SU-DHL-6 (cell line): ENCODE data around the gene GALNT10.

Experiments
- H2AFZ ChIP-seq: fragments of 200-600 bp; sonication (generic); 2 replicates; pipeline ENCODE4 v1.6.1; 2014; ENCODE audit warnings: low read depth, mild to moderate bottlenecking, moderate library complexity, mixed read lengths, antibody characterized with exemption, low read length; ENCODE audit not compliant: severe bottlenecking
- H3F3A ChIP-seq: fragments of 200-600 bp; shearing (Covaris generic); 2 replicates; pipeline ENCODE4 v1.6.0; 2016; ENCODE audit warnings: antibody characterized with exemption, mild to moderate bottlenecking; ENCODE audit not compliant: insufficient read depth
- H3K27ac ChIP-seq: fragments of 200-600 bp; sonication (generic); 2 replicates; pipeline ENCODE4 v1.5.1; 2016; ENCODE audit warnings: low read depth, mild to moderate bottlenecking, low read length, moderate library complexity, mixed read lengths
- H3K27me3 ChIP-seq: fragments of 200-600 bp; sonication (generic), shearing (Covaris generic); 2 replicates; pipeline ENCODE4 v1.6.0; 2014; ENCODE audit warnings: mild to moderate bottlenecking, low read length
- H3K36me3 ChIP-seq: fragments of 200-600 bp; sonication (generic); 2 replicates; pipeline ENCODE4 v1.6.1; 2014; ENCODE audit warnings: mild to moderate bottlenecking, low read length, mixed read lengths
- H3K4me2 ChIP-seq: fragments of 300-600, 200-600 bp; shearing (Covaris generic), sonication (generic); 2 replicates; pipeline ENCODE4 v1.6.0; 2014; ENCODE audit warnings: low read length, low read depth, mild to moderate bottlenecking; ENCODE audit not compliant: poor library complexity, severe bottlenecking
- H3K4me3 ChIP-seq: fragments of 200-600 bp; sonication (generic); 2 replicates; pipeline ENCODE4 v1.5.1; 2014; ENCODE audit warnings: antibody characterized with exemption, low read length, mild to moderate bottlenecking, mixed read lengths; ENCODE audit not compliant: insufficient read depth, poor library complexity, severe bottlenecking
- H3K79me2 ChIP-seq: fragments of 200-600 bp; sonication (generic); 2 replicates; pipeline ENCODE4 v1.6.1; 2014; ENCODE audit warnings: mild to moderate bottlenecking, low read length, moderate library complexity; ENCODE audit not compliant: insufficient read depth
- H3K9ac ChIP-seq: fragments of 200-600 bp; sonication (generic); 2 replicates; pipeline ENCODE4 v1.7.0; 2014; ENCODE audit warnings: mild to moderate bottlenecking, low read length
- H3K9me2 ChIP-seq: fragments of 200-600 bp; sonication (generic); replicated peaks from 2 replicates; pipeline ENCODE4 v1.6.1; 2014; ENCODE audit warnings: low read length; ENCODE audit not compliant: insufficient read depth
- H3K9me3 ChIP-seq: fragments of 200-600 bp; sonication (generic); 2 replicates; pipeline ENCODE4 v1.6.1; 2014; ENCODE audit warnings: low read length, mixed read lengths; ENCODE audit not compliant: insufficient read depth
- H4K20me1 ChIP-seq: fragments of 200-600 bp; sonication (generic); 2 replicates; pipeline ENCODE4 v1.6.1; 2014; ENCODE audit warnings: low read depth, mild to moderate bottlenecking, antibody characterized with exemption, low read length, moderate library complexity, mixed read lengths
- CTCF ChIP-seq: fragments of 200-600 bp; sonication (generic); IDR thresholded peaks from one replicate; pipeline ENCODE4 v1.5.1; 2017; ENCODE audit warnings: antibody characterized with exemption, mild to moderate bottlenecking, low read length, moderate library complexity; ENCODE audit not compliant: insufficient read depth, poor library complexity, severe bottlenecking
- EZH2phosphoT487 ChIP-seq: fragments of 200-600 bp; sonication (generic), shearing (Covaris generic); conservative IDR thresholded peaks from 2 replicates; pipeline ENCODE4 v1.6.1; 2018; ENCODE audit warnings: mild to moderate bottlenecking, antibody characterized with exemption, low read length, moderate library complexity, mixed read lengths

GALNT10 gene

GRCh38 chr5:154267516-154267915 is 77.0 kb downstream of the GALNT10 start:
- Histone ChIP-seq H3K27ac (no peak overlapping the region), H3K36me3 (no peaks in the 10 kb centered on the region), H4K20me1 (no peaks in the 10 kb centered on the region), H3K9ac (no peak overlapping the region), H3K27me3 (no peaks in the 10 kb centered on the region), H3K4me2 (no peak overlapping the region), H3K9me3 (no peaks in the 10 kb centered on the region), H3K4me3 (no peak overlapping the region), H3K79me2 (no peaks in the 10 kb centered on the region), H2AFZ (no peak overlapping the region), H3K9me2 (no peaks in the 10 kb centered on the region), H3F3A (no peaks in the 10 kb centered on the region)
- TF ChIP-seq EZH2phosphoT487 (no peak), CTCF (no peak)

DNA sequence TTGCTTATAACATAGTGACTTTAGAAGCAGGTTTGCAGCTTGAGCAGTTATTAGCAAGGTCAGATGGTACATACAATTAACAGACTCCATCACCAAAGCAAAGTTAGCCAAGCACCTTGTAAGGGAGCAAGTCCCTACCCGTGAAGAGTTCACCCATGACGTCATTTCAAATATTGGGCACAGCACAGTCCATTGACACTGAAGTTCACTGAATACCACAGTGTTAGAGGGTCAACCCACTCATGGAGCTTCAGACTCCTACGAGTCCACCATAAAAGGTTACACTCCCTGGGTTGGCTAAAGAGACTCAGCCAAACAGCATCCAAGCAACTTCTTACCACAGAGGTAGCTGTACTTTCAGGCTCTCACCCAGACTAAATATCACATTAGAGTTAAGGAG is 77.5 kb downstream of the GALNT10 start:
- H3K27ac ChIP-seq = no peak overlapping the region
- H3K4me2 ChIP-seq = no peak overlapping the region
- H3K9me3 ChIP-seq = no peaks in the 10 kb centered on the region
- no peaks in the 10 kb centered on the region for H3K36me3 ChIP-seq
- H3K79me2 ChIP-seq = no peaks in the 10 kb centered on the region
- H2AFZ ChIP-seq = no peak overlapping the region
- H3K9me2 ChIP-seq = no peaks in the 10 kb centered on the region
- H3F3A ChIP-seq = no peaks in the 10 kb centered on the region
- H3K4me3 ChIP-seq = no peak overlapping the region
- TF ChIP-seq EZH2phosphoT487 (no peak), CTCF (no peak)
- H3K27me3 ChIP-seq = no peaks in the 10 kb centered on the region
- H3K9ac ChIP-seq = no peak overlapping the region
- H4K20me1 ChIP-seq = no peaks in the 10 kb centered on the region

GRCh38 chr5:154269414-154269813 is 78.9 kb downstream of the GALNT10 start:
- no peaks in the 10 kb centered on the region for H3F3A ChIP-seq
- no peaks in the 10 kb centered on the region for H3K79me2 ChIP-seq
- no peak overlapping the region for H3K4me3 ChIP-seq
- H3K36me3 ChIP-seq = no peaks in the 10 kb centered on the region
- H4K20me1 ChIP-seq = no peaks in the 10 kb centered on the region
- H2AFZ ChIP-seq = no peak overlapping the region
- H3K9me3 ChIP-seq = no peaks in the 10 kb centered on the region
- no peak overlapping the region for H3K4me2 ChIP-seq
- TF ChIP-seq CTCF = no peak
- TF ChIP-seq EZH2phosphoT487 = no peak
- no peak overlapping the region for H3K27ac ChIP-seq
- no peaks in the 10 kb centered on the region for H3K9me2 ChIP-seq
- no peaks in the 10 kb centered on the region for H3K27me3 ChIP-seq
- no peak overlapping the region for H3K9ac ChIP-seq
